A549 treated with Hydrocortisone at 1 μM for 4 hours (cell line): ENCODE data around the gene GM2A. TPM values are rescaled to one million over a fixed set of nuclear protein-coding genes. Genes with fewer than 3 reads are reported as not detected.

Experiments used
- total RNA-seq: library from RNA; stranded (reverse); fragments of 200-300 nt; extraction: Qiagen RNA extraction; gene quantifications from 5 replicates; pipeline ENCODE4 v1.2.3, GENCODE V29; 2022

Gene GM2A
- total RNA-seq, result 15.7 to 20.1 TPM (median 16.9 TPM) in 5 replicates

GRCh38 chr5:151252762-151253604, at the start of gene GM2A:
Gene GM2A, plus strand, starts transcription at chr5:151253185. Its CDS starts 32 bp downstream, at chr5:151253217.

GRCh38 chr5:151223447-151224264, 29.3 kb upstream of the GM2A start, which contains the start of gene CCDC69:
Gene CCDC69, minus strand, starts transcription at chr5:151224092. Its CDS starts 122 bp downstream, at chr5:151223970.

GRCh38 chr5:151303666-151304065, 50.7 kb downstream of the GM2A start, which contains the start of gene SLC36A3:
Gene SLC36A3, minus strand, starts transcription at chr5:151303766. Its CDS starts 412 bp downstream, at chr5:151303354.

Other genes starting within 250 kb of the GM2A start
- 16.0 to 22.4 TPM (median 19.0 TPM) in 5 replicates for gene GPX3, start 232.6 kb upstream of the GM2A start, total RNA-seq
- 138 to 148 TPM (median 145 TPM) in 5 replicates for gene TNIP1, start 172.2 kb upstream of the GM2A start, total RNA-seq
- gene ANXA6, start 95.4 kb upstream of the GM2A start, total RNA-seq, result 41.9 to 54.5 TPM (median 45.0 TPM) in 5 replicates
- gene CCDC69, start 29.1 kb upstream of the GM2A start, total RNA-seq, result 1.3 to 1.8 TPM (median 1.3 TPM) in 5 replicates
- not detected in 5 replicates for gene SLC36A3, start 50.6 kb downstream of the GM2A start, total RNA-seq
- gene SLC36A2, start 94.4 kb downstream of the GM2A start, total RNA-seq, result not detected in 5 replicates
- 8.3 to 9.5 TPM (median 9.0 TPM) in 5 replicates for gene SLC36A1, start 194.4 kb downstream of the GM2A start, total RNA-seq